GM23338 (cell line): ENCODE data around the gene R3HCC1L. TPM values are rescaled to one million over a fixed set of nuclear protein-coding genes. Genes with fewer than 3 reads are reported as not detected.

ENCODE experiments used
- ATAC-seq: fragments of 200-7000 bp; cut with Tn5 transposase; 3 replicates; pipeline ENCODE4 v1.9.1; 2020
- DNase-seq: peaks from one replicate; pipeline ENCODE4 v3.0.0-alpha.2; 2015; ENCODE audit warnings: low spot score
- H2AFZ ChIP-seq: fragments of 200-600 bp; sonication (generic); 2 replicates; pipeline ENCODE4 v1.8.0; 2016; ENCODE audit warnings: antibody characterized with exemption, mild to moderate bottlenecking, moderate library complexity
- H3F3A ChIP-seq: fragments of 200-600 bp; sonication (generic); replicated peaks from 2 replicates; pipeline ENCODE4 v1.8.0; 2017; ENCODE audit warnings: antibody characterized with exemption, mixed run types, low read depth
- H3K27ac ChIP-seq: fragments of 200-600 bp; sonication (generic); 2 replicates; pipeline ENCODE4 v1.6.1; 2016; ENCODE audit warnings: low read depth
- H3K27me3 ChIP-seq: fragments of 200-600 bp; sonication (generic); 2 replicates; pipeline ENCODE4 v1.8.0; 2016; ENCODE audit warnings: mild to moderate bottlenecking, mixed run types, moderate library complexity; ENCODE audit not compliant: insufficient read depth
- H3K36me3 ChIP-seq: fragments of 200-600 bp; sonication (generic); 2 replicates; pipeline ENCODE4 v1.8.0; 2016; ENCODE audit warnings: mild to moderate bottlenecking; ENCODE audit not compliant: insufficient read depth
- H3K4me1 ChIP-seq: fragments of 200-600 bp; sonication (generic); 2 replicates; pipeline ENCODE4 v1.8.0; 2016; ENCODE audit warnings: mild to moderate bottlenecking, moderate library complexity; ENCODE audit not compliant: insufficient read depth
- H3K4me2 ChIP-seq: fragments of 200-600 bp; sonication (generic); 2 replicates; pipeline ENCODE4 v1.7.1; 2017; ENCODE audit warnings: mixed run types
- H3K4me3 ChIP-seq: fragments of 200-600 bp; sonication (generic); 2 replicates; pipeline ENCODE4 v1.6.1; 2016; ENCODE audit warnings: mixed run types
- H3K79me2 ChIP-seq: fragments of 200-600 bp; sonication (generic); replicated peaks from 2 replicates; pipeline ENCODE4 v1.8.0; 2017; ENCODE audit warnings: mild to moderate bottlenecking; ENCODE audit not compliant: insufficient read depth
- H3K9me2 ChIP-seq: fragments of 200-600 bp; sonication (generic); 2 replicates; pipeline ENCODE4 v1.8.0; 2017; ENCODE audit not compliant: insufficient read depth
- H4K20me1 ChIP-seq: fragments of 200-600 bp; sonication (generic); replicated peaks from 2 replicates; pipeline ENCODE4 v1.8.0; 2017; ENCODE audit warnings: mild to moderate bottlenecking; ENCODE audit not compliant: insufficient read depth
- H3K27ac Mint-ChIP-seq: 2 replicates; pipeline ENCODE4 v1.8.0; 2020; ENCODE audit warnings: inconsistent platforms, mild to moderate bottlenecking, moderate library complexity, mixed read lengths
- H3K27me3 Mint-ChIP-seq: 3 replicates; pipeline ENCODE4 v1.8.0; 2022; ENCODE audit warnings: low read depth, mild to moderate bottlenecking, moderate library complexity, mixed read lengths, inconsistent platforms; ENCODE audit not compliant: insufficient read depth, poor library complexity
- H3K36me3 Mint-ChIP-seq: 3 replicates; pipeline ENCODE4 v1.8.0; 2021; ENCODE audit warnings: low read depth, mild to moderate bottlenecking, inconsistent platforms, moderate library complexity, mixed read lengths
- H3K4me1 Mint-ChIP-seq: 3 replicates; pipeline ENCODE4 v1.8.0; 2020; ENCODE audit warnings: mild to moderate bottlenecking, inconsistent platforms, mixed read lengths
- H3K4me3 Mint-ChIP-seq: 3 replicates; pipeline ENCODE4 v1.8.0; 2021; ENCODE audit warnings: moderate library complexity, mild to moderate bottlenecking, inconsistent platforms, mixed read lengths
- H3K9me3 Mint-ChIP-seq: 3 replicates; pipeline ENCODE4 v1.8.0; 2020; ENCODE audit warnings: moderate library complexity, mild to moderate bottlenecking, inconsistent platforms, mixed read lengths
- CREB1 ChIP-seq: fragments of 250-450 bp; sonication (Bioruptor Pico); IDR thresholded peaks from 2 replicates; pipeline ENCODE4 v1.5.0; 2020; ENCODE audit warnings: low read depth, mild to moderate bottlenecking, moderate library complexity
- CTCF ChIP-seq, 2 experiments: fragments of 200-600 bp in 1 of 2; sonication (generic) in 1 of 2; conservative IDR thresholded peaks; 2 replicates each; pipeline versions ENCODE4 v1.5.1 to v1.6.1; 2016 to 2017; ENCODE audit warnings: antibody characterized with exemption in 2 of 2, low read depth in 2 of 2, mild to moderate bottlenecking in 2 of 2, moderate library complexity in 1 of 2
- ETS1 ChIP-seq: IDR thresholded peaks from 2 replicates; pipeline ENCODE4 v1.6.1; 2016; ENCODE audit warnings: antibody characterized with exemption
- EZH2phosphoT487 ChIP-seq: fragments of 200-600 bp; sonication (generic); IDR thresholded peaks from one replicate; pipeline ENCODE4 v1.8.1; 2018; ENCODE audit warnings: antibody characterized with exemption; ENCODE audit not compliant: unreplicated experiment
- JUNB ChIP-seq: IDR thresholded peaks from one replicate; pipeline ENCODE4 v1.6.1; 2016; ENCODE audit warnings: antibody characterized with exemption; ENCODE audit not compliant: unreplicated experiment
- NANOG ChIP-seq: IDR thresholded peaks from 2 replicates; pipeline ENCODE4 v1.6.1; 2016; ENCODE audit warnings: antibody characterized with exemption, borderline replicate concordance
- POLR2AphosphoS5 ChIP-seq: IDR thresholded peaks from 2 replicates; pipeline ENCODE4 v1.6.1; 2016; ENCODE audit warnings: antibody characterized with exemption, low read depth
- STAT1 ChIP-seq: IDR thresholded peaks from one replicate; pipeline ENCODE4 v1.6.1; 2016; ENCODE audit warnings: antibody characterized with exemption; ENCODE audit not compliant: unreplicated experiment
- ZNF331 ChIP-seq: fragments of 250-450 bp; sonication (Bioruptor Pico); IDR thresholded peaks from 2 replicates; pipeline ENCODE4 v1.5.0; 2020; ENCODE audit warnings: low read depth, mild to moderate bottlenecking, moderate library complexity
- ZNF462 ChIP-seq: fragments of 250-450 bp; sonication (Bioruptor Pico); IDR thresholded peaks from 2 replicates; pipeline ENCODE4 v1.5.0; 2020; ENCODE audit warnings: mild to moderate bottlenecking, moderate library complexity
- polyA plus RNA-seq: library from polyadenylated mRNA; unstranded; fragments of >200 nt; fragmentation: Nextera tagmentation; extraction: Ambion mirVana; gene quantifications from 2 replicates; pipeline ENCODE4 v1.2.1, GENCODE V29; 2016
- total RNA-seq: library from RNA; depleted of rRNA; stranded (reverse); fragments of >200 nt; shearing (Covaris generic); gene quantifications from 2 replicates; pipeline ENCODE4 v1.2.3, GENCODE V29; 2014
- TF ChIP-seq, protein P1 (sequence below): IDR thresholded peaks from one replicate; pipeline ENCODE4 v1.6.1; 2018; ENCODE audit warnings: antibody characterized with exemption; ENCODE audit not compliant: unreplicated experiment

The R3HCC1L gene
- total and polyA plus RNA-seq, 2 experiments from 2014 or later: 9.3 to 15.8 TPM

GRCh38 chr10:98289802-98290209 is 155.3 kb downstream of the R3HCC1L start:
- Histone ChIP-seq H3K27me3 (no peaks in the 10 kb centered on the region), H3K27ac (no peak overlapping the region), H2AFZ (peak overlapping the region; percentile 72; the same call in 1 of the 2 replicates), H3F3A (no peaks in the 10 kb centered on the region), H3K36me3 (no peaks in the 10 kb centered on the region), H3K4me1 (no peaks in the 10 kb centered on the region), H3K9me2 (no peaks in the 10 kb centered on the region), H3K4me3 (no peak overlapping the region), H3K4me2 (no peak overlapping the region), H3K79me2 (no peaks in the 10 kb centered on the region), H4K20me1 (no peaks in the 10 kb centered on the region)
- no peak overlapping the region for H3K27ac Mint-ChIP-seq
- peak; percentile 72 for ATAC-seq
- no peaks in the 10 kb centered on the region for H3K4me1 Mint-ChIP-seq
- H3K36me3 Mint-ChIP-seq: no peaks in the 10 kb centered on the region
- no peak for DNase-seq
- H3K9me3 Mint-ChIP-seq: no peaks in the 10 kb centered on the region; the same call in 2 of the 3 replicates
- TF ChIP-seq ETS1: no peak
- TF ChIP-seq JUNB: no peak
- TF ChIP-seq POLR2AphosphoS5: no peak
- no peak for TF ChIP-seq CTCF (conservative IDR thresholded peaks at IDR 0.05; ENCODE audit: low read depth in 2 of 2)
- no peak for TF ChIP-seq NANOG
- no peak for TF ChIP-seq CREB1
- TF ChIP-seq, protein P1, sequence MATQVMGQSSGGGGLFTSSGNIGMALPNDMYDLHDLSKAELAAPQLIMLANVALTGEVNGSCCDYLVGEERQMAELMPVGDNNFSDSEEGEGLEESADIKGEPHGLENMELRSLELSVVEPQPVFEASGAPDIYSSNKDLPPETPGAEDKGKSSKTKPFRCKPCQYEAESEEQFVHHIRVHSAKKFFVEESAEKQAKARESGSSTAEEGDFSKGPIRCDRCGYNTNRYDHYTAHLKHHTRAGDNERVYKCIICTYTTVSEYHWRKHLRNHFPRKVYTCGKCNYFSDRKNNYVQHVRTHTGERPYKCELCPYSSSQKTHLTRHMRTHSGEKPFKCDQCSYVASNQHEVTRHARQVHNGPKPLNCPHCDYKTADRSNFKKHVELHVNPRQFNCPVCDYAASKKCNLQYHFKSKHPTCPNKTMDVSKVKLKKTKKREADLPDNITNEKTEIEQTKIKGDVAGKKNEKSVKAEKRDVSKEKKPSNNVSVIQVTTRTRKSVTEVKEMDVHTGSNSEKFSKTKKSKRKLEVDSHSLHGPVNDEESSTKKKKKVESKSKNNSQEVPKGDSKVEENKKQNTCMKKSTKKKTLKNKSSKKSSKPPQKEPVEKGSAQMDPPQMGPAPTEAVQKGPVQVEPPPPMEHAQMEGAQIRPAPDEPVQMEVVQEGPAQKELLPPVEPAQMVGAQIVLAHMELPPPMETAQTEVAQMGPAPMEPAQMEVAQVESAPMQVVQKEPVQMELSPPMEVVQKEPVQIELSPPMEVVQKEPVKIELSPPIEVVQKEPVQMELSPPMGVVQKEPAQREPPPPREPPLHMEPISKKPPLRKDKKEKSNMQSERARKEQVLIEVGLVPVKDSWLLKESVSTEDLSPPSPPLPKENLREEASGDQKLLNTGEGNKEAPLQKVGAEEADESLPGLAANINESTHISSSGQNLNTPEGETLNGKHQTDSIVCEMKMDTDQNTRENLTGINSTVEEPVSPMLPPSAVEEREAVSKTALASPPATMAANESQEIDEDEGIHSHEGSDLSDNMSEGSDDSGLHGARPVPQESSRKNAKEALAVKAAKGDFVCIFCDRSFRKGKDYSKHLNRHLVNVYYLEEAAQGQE: no peak
- TF ChIP-seq ZNF462: no peak
- no peak for TF ChIP-seq ZNF331
- TF ChIP-seq EZH2phosphoT487: no peak
- no peak for TF ChIP-seq STAT1
- H3K27me3 Mint-ChIP-seq: peaks cover 1% of the 10 kb centered on the region
- no peak overlapping the region for H3K4me3 Mint-ChIP-seq
